Activated gamma-delta T cell (primary cell): ENCODE measurements around the gene BMAL2.

Experiments used
- DNase-seq: peaks from one replicate; lab custom pipeline; 2025; lab: John Stamatoyannopoulos, UW
- total RNA-seq, 2 donors: gene quantifications; one replicate each; lab custom pipeline; 2026; lab: John Stamatoyannopoulos, UW

The BMAL2 gene, protein sequence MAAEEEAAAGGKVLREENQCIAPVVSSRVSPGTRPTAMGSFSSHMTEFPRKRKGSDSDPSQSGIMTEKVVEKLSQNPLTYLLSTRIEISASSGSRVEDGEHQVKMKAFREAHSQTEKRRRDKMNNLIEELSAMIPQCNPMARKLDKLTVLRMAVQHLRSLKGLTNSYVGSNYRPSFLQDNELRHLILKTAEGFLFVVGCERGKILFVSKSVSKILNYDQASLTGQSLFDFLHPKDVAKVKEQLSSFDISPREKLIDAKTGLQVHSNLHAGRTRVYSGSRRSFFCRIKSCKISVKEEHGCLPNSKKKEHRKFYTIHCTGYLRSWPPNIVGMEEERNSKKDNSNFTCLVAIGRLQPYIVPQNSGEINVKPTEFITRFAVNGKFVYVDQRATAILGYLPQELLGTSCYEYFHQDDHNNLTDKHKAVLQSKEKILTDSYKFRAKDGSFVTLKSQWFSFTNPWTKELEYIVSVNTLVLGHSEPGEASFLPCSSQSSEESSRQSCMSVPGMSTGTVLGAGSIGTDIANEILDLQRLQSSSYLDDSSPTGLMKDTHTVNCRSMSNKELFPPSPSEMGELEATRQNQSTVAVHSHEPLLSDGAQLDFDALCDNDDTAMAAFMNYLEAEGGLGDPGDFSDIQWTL
- total RNA-seq = 5.0 to 18.4 reads per million in 2 donors

DNA sequence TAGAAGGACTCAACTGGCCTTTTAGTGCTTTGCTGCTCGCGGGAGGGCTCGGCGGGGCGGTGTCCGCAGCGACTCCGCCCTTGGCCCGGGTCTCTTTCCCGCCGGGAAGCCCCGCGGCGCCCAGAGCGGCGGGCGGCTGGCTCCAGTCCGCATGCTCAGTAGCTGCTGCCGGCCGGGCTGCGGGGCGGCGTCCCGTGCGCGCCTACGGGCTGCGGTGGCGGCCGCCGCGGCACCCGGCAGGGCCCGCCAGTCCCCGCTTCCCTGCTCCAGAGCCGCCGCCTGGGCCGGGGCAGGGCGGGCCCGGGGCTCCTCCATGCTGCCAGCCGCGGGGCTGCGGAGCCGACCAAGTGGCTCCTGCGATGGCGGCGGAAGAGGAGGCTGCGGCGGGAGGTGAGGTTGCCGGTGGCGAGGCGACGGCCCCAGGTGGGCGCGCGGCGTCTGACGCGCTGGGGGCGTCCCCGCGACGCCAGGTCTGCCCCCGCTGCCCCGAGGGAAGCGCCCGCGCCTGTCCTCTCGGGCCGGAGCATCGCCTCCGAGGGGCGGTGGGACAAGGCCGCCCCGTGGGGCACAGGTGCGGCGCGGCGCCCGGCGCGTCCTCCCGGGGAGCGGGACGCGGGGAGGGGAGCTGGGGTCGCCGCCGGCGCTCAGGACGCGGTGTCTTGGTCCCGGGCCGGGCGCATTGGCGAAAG is at the start of gene BMAL2:
TSS of gene BMAL2 (plus strand) at position 123 of the 689 bp plus-strand sequence. CDS start at position 360, 237 bp downstream.
- DNase-seq = peak; percentile 19

DNA sequence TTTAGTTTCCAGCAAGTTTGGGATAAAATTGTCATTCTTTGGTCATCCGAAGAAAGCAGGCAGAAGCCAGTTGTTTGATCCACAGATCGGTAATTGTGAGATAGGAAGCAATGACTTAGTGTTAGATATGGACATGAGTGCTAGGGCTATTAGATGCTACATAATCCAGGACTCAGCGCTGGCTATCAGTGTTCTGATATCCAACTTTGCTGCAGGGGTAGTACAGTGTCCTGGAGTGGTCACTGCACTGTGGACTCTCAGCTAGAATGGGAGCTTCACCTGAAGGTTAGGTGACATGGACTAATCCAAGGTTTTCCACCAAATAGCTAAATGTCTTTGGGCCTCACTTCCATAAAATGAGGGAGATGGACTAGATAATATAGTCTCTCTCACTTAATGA is 48.6 kb upstream of the BMAL2 start:
- no peak for DNase-seq

DNA sequence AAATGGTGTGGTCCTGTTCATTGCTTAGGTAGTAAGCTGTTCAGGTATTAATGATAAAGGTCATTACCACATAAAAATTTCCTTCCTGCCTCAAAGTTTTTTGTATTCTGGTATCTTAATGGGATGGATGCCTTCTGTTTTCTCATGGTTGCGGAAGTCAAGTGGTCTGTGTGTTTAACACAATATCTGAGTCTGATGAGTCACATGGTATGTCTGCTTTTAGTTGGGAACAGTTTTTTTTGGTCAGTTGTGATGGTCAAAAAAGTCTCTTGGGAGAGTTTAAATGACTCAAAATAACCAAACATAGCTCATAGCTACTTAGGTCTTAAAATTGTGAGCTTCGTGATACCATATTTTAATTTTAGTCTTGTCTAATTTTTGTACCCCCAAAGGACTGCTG is 47.9 kb upstream of the BMAL2 start:
- no peak for DNase-seq

DNA sequence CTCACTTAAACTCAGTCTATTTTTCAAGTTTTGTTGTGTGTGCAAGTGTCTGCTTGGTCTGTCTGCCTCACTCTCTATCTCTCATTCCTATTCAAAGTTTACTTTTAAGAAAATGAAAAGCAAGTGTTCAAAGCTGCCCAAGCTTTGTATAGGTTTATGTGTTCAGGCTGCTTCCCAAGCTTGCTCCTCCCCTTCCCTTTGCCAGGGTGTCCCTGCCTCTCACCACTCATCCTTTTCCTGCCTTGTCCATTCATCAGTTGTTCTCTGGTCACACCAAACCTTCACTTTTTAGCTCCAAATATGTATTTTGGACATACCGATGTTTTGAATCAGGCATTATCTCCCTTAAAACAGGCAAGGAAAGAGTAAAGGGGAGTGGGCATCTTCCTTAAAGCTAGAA is 47.2 kb upstream of the BMAL2 start:
- no peak for DNase-seq

DNA sequence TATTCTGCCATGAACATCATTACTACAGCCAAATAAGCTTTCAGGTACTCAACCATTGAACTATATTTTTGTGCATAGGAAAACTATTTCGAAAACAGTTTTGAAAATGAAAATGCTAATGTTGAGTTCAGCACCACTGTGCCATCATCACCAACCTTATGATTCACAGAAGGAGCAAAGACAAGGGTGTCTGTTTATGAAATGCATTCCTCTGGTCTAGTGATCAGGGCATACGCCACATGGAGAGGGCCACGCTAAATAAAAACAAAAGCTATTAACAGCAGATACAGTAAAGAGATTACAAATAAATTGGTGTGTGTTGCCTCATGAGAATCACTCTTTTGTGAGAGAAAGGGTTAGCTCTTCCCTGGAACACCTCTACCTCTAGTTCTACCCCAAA is 43.2 kb upstream of the BMAL2 start:
- no peak for DNase-seq

DNA sequence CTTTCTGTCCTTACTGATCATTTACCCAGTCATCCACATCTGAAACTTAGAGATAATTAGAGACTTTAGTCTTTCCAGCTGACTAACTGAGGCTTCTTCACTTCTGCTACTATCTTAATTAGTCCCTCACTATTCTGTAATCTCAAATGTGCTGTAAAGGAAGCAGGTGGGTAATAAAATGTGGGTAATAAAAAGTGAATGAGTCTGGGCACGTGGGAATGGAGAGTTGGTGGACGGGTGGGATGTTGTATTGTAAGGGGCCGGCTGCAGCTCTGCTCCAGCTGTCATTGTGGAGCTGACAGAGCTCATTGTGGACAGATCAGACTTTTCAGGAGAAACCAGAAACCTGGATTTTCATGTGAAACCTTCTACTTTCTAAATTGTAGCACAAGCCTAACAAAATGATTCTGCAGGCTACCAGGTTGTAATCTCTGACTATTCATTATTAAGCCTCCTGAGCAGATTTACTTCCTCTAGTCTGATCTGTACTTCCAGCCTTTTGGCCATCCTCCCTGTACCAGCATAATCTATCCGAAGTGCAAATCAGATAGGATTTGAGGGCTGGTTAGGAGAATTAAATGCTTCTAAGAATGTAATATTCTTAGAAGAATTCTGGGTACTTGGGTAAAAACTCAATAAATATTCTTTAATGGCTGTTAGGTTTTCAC is 42.0 kb upstream of the BMAL2 start:
- DNase-seq = no peak

DNA sequence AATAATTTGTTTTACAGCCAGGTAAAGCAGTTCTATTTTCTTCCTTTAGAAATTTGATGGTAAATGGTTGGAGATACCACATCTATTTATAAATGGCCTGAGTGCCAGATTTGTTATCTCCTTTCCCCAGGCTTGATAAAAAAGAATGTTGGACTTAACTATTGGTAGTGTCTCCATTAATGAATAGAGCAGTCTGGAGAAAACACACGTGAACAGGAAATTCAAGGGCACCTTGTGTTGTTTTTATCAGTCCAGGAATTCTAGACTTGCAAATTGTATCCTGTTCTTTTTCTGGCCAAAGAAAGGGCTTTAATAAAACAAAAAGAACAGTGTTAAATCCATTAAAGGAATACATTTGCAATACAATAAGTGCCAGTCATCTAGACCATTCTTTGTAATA is 40.8 kb upstream of the BMAL2 start:
- DNase-seq = no peak

DNA sequence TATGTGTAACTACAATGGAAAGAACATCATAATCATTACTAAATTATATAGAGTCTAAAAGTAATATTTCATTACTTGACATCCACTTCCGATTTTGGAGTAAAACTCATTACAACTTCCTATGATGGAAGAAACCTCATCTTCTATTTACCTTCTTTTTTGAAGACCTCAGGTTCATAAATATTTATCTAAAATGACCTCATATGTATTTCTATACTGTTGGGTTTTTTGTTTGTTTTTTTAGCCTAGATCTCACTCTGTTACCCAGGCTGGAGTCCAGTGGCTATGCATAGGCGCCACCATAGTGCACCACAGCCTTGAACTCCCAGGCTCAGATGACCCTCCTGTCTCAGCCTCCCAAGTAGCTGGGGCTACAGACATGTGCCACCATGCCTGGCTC is 39.9 kb upstream of the BMAL2 start:
- DNase-seq = no peak

DNA sequence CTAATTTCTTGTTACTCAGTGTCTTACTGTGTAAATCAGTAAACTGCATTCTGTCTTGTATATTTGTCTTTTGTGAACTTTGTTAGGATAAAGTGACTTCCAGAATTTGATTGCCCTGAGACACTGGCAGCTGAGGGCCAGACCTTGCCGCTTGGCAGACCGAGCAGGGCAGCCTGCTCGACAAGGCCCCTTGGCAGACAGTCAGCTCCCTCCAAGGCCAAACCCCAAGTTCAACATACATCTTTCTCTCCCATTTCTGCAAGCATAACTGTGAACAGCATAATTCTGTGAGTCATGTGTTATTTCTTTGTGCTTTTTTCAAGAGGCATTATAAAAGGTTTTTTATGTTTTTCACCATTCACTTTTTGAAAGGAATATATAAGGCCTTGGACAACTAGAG is 39.2 kb upstream of the BMAL2 start:
- no peak for DNase-seq

DNA sequence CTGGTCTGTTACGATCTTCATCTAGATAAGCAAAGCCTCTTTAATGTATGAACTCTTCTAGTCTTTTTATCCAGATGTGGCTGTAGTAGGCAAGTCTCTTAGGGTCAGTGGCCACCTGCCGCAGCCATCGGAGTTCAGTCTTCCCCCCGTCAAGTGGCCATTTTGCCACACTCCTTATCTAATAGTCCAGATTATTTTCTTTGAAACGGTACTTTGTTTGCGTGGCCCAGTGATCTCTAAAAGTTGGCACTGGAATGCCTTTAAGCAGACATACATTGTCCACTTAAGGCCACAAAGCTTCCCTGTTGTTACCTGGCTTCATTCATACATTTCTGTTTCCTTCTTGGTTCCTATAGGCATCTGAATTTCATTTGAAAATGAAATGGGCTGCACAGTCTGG is 36.0 kb upstream of the BMAL2 start:
- no peak for DNase-seq

DNA sequence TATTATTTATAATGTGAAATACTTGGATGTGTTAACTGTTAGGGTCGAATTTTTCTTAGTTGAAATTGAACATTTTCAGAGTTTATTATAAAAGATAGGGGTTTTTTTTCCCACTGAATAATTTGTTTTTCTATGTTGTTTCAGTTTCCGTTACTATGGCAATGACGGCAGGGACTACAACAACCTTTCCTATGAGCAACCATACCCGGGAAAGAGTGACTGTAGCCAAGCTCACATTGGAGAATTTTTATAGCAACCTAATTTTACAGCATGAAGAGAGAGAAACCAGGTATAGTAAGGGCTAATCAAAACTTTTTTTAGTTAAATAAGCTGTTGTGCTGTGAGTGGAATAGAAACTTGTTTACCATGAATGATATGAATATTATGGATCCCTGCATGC is 35.1 kb upstream of the BMAL2 start:
- no peak for DNase-seq

DNA sequence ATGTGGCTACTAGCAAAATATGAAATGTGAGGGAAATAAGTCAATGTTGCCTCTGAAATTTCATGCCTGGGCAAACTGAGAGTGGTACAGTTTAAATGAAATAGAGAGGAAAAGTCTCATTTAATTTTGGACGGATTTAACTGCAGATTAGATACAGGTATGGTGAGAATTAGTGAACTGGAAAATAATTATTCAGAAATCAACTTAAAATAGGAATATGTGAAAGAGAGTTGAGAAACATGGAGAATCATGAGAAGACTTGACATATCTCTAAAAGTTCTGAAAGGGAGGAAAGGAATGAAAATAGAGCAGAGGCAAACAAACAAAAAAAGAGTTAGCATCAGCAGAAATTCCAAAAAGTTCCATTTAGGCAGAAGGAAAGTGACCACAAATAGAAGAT is 33.5 kb upstream of the BMAL2 start:
- no peak for DNase-seq

DNA sequence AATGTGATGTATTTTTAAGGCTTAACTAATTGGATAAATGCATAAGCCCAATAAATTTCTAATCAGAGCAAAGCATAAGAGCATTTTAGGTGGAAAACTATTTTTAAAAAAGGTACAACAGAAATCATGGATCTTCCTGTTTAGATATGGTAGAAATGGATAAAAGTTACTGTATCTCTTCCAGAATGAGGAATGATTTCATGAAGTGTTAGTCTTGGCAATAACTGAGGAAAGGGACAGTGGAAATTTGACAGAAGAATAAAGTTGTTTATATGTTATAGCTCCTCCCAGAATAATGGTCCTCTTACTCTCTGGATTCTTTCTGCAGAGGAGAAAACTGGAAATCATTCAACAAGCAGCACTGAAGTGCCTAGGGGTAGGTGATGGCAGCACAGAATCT is 32.4 kb upstream of the BMAL2 start:
- DNase-seq = no peak

DNA sequence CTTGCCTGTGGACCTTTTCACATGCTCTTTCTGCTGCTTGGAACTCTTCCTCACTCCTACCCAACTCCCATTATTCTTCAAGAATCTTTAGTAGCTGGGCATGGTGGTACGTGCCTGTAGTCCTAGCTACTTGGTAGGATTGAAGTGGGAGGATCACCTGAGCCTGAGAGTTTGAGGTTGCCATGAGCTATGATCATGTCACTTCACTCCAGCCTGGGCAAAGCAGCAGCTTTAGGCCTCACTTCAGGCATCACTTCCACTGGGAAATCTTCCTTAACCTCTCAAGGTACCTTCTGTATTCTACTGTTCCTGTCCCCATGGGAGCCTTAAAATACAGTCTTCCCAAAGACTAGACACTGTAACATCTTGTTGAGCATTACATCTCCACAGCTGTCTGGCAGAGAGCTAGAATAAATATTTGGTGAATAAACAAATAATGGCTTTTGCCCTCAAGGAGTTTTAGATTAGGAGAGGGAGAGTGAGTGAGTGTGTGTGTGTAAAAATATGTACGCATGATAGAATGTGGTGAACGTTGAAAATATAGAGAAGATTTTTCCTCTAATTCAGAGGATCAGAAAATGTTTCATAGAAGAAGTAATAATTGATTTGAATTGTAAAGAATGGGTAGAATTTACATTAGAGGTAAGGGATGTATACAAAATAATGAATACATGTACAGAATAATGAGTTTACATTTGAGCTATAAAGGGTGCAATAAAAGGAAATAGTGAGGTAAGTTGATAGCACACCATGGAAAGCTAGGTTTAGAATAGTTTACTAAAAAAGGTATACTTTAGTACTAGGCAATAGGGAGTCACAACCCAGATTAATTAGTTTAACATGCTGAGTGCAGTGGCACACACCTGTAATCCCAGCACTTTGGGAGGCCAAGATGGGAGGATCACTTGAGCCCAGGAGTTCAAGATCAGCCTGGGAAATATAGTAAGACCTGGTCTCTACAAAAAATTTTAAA is 29.2 kb upstream of the BMAL2 start:
- DNase-seq = no peak

DNA sequence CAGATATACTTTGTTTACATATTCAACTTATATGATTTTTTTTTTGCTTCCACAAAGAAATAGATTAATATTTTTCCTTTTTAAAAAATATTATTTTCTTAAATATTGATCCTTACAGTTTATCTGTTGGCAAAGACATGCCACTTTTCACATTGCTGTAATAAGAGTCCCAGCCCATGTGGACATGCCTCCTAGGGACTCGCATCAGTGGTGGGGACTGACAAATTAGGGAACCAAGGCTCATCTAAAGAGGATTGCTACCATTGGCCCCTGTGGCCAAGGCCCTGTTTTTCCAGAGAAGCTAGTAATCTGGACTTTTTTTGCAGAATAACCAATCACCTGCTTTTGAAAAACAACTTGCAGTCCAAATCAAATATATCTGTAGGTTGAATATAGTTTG is 27.8 kb upstream of the BMAL2 start:
- DNase-seq = no peak

DNA sequence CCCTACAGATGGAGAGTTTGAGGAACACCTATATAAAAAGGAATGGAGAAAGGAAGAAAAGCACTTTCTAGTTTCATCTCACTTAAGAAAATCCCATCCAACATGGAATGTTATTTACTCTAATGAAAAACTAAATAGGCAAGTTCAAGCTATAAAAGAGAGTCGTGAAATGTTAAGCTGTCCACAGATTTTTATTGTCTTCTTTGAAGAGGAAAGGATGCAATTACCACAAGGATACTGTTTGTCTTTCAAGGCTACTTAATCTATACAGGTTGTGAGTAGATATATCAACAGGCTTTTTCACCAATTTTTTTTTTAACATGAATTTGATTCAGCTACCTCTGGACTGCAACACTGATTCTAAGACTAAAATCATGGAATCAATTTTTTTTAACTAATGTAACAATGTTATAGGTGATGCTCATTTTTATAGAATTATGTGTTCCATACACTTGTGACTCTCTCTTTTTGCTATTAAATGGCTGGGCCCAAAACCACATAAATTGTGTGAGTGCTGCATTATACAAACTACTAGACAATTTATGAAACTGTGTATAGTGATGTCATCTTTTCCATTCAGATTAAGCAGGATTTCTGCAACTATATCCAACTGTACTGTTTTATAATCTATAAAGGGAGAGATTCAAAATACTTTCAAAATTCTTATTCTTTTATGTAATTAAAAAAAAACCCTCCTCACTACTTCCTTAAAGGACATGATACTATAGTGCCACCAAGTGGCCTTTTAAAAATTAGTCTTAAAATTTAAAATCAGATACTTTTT is 26.8 kb upstream of the BMAL2 start:
- DNase-seq = no peak

DNA sequence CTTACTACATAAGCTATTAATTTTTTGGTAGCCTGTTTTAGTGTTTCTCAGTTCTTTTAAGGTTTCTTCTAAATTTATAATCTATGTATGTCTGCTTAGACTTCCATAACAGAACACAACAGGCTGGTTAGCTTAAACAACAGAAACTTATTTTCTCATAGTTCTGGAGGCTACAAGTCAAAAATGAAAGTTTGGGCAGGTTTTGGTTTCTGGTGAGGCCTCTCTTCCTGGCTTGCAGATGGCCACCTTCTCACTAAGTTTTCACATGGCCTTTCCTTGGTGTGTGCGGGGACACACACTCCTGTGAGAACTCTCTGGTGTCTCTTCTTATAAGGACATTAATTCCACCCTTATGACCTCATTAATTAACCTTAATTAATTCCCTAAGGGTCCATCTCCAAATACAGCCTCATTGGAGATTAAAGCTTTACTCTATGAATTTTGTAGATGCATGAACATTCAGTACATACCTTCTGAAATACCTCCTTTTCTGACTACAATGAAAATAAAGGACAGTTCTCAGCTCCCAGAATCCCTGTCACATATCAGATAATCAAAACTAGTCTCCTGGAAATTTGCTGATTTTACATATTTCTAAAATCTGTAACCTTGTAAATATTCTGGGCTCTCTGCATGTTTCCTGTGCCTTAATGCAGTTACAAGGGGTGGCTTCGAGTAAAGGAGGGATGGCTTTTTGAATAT is 23.2 kb upstream of the BMAL2 start:
- no peak for DNase-seq

DNA sequence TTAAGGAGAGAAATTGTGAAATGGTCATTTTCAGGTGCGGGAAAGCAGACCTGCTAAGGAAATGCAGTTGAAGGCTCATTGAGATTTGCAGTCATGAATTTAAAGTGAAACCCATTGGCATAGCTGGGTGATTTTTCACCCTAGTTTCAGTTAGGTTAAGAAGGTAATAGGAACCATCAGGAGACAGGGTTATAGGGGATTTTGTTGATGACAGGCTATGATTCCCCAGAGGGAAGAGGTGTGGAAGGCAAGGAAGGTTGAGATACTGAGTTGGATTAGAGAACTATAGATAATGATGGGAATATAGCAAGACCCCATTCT is 22.7 kb upstream of the BMAL2 start:
- DNase-seq = no peak

DNA sequence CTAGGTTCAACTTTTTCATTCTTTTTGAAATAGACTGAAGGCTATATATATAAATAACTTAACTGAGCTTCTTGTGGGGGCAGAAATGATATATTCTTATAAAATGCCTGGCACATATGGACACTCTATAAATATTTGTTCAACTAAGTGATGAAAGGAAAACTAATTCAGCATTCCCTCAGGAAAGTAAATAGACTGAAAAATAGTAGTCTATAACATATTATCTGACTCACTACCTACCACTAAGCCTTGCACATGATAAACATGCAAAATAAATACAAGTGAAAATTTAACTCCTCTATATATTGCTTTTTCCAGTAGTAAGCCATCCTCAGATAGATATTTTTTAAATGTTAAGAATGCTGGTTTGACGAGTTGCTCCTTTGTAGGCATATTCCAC is 15.7 kb upstream of the BMAL2 start:
- DNase-seq = no peak

DNA sequence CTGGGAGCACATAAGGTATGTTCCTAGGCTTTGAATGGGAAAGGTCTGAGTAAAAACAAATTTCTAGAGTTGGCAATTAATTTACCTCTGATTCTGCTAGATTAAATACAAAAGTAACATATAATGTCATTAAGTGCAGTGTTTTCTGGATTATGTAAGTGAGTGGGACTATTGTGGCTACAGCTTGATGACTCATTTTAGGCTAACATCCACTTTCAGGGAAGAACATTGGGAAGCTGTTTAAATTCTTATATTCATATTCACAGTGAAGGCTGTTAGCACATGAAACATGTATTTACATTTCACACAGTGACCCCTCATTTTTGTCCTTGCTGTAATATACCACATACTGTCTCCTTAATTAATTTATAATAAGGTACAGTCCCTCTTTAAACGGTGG is 13.2 kb upstream of the BMAL2 start:
- no peak for DNase-seq
